Suprapubic skin (tissue), 4 donors: Measurements from ENCODE around the gene TRIM44. TPM values are rescaled to one million over a fixed set of nuclear protein-coding genes. Genes with fewer than 3 reads are reported as not detected.

Experiments
- DNase-seq, 2 donors: peaks; one replicate each; pipeline ENCODE4 v3.0.0-alpha.2; 2019; ENCODE audit warnings: low spot score in 2 of 2
- H3K27ac ChIP-seq: fragments of 200-600 bp; sonication (generic); one replicate; pipeline ENCODE4 v1.5.1; 2019
- H3K27me3 ChIP-seq: fragments of 200-600 bp; sonication (generic); one replicate; pipeline ENCODE4 v1.5.1; 2019
- H3K36me3 ChIP-seq: fragments of 200-600 bp; sonication (generic); one replicate; pipeline ENCODE4 v1.5.1; 2019
- H3K4me1 ChIP-seq: fragments of 200-600 bp; sonication (generic); one replicate; pipeline ENCODE4 v1.5.1; 2019
- H3K4me3 ChIP-seq: fragments of 200-600 bp; sonication (generic); one replicate; pipeline ENCODE4 v1.5.1; 2019; ENCODE audit warnings: mild to moderate bottlenecking
- H3K9me3 ChIP-seq: fragments of 200-600 bp; sonication (generic); one replicate; pipeline ENCODE4 v1.5.1; 2019
- EP300 ChIP-seq: sonication (generic); formaldehyde crosslinking; IDR thresholded peaks from one replicate; pipeline ENCODE4 v1.6.1; 2017; ENCODE audit warnings: antibody characterized with exemption
- POLR2A ChIP-seq, 2 donors: fragments of 450-650 bp; IDR thresholded peaks; one replicate each; pipeline ENCODE4 v1.6.1; 2017; ENCODE audit warnings: antibody characterized with exemption in 2 of 2, mild to moderate bottlenecking in 2 of 2, moderate library complexity in 2 of 2
- POLR2AphosphoS5 ChIP-seq, 3 donors: sonication (generic); formaldehyde crosslinking; IDR thresholded peaks; one replicate each; pipeline ENCODE4 v1.6.1; 2017; ENCODE audit warnings: antibody characterized with exemption in 3 of 3
- WGBS: methylation state at CpG from one replicate; pipeline ENCODE4 v1.1.5; 2018; 5-methylcytosine and 5-hydroxymethylcytosine counted together
- total RNA-seq, 4 donors: library from RNA; depleted of rRNA; stranded (reverse); fragments of >200 nt; gene quantifications; one replicate each; pipeline ENCODE4 v1.1.0, GENCODE V29; 2016
- TF ChIP-seq, protein P1 (sequence below), 2 donors: fragments of 200-600 bp in 1 of 2; fragments of 450-650 bp in 1 of 2; sonication (generic) in 1 of 2; IDR thresholded peaks; one replicate each; pipeline ENCODE4 v1.5.1; 2016 to 2019; ENCODE audit warnings: antibody characterized with exemption in 2 of 2, mild to moderate bottlenecking in 1 of 2, moderate library complexity in 1 of 2

Gene TRIM44
- total RNA-seq, 4 donors from 2014 or later, result 21.3 to 55.7 (median 31.3) TPM

GRCh38 chr11:35740061-35740799 lies 77.7 kb downstream of the TRIM44 start:
- Histone ChIP-seq H3K4me1 (no peaks in the 10 kb centered on the region), H3K9me3 (no peaks in the 10 kb centered on the region), H3K36me3 (peaks cover 21% of the 10 kb centered on the region), H3K27me3 (no peaks in the 10 kb centered on the region), H3K27ac (no peak overlapping the region), H3K4me3 (no peak overlapping the region)
- TF ChIP-seq POLR2AphosphoS5 (IDR thresholded peaks at IDR 0.05), result no peak
- TF ChIP-seq POLR2A (IDR thresholded peaks at IDR 0.05), result no peak
- TF ChIP-seq EP300, result no peak
- WGBS, result 88% methylated on average over 4 of the region's 4 CpGs
- no peak for DNase-seq

- no peak for TF ChIP-seq POLR2A (IDR thresholded peaks at IDR 0.05)
- no peak for TF ChIP-seq EP300
- no peaks in the 10 kb centered on the region for H3K27me3 ChIP-seq
- no peaks in the 10 kb centered on the region for H3K4me1 ChIP-seq
Observed at GRCh38 chr11:35742707-35743454, 80.3 kb downstream of the TRIM44 start.

DNA sequence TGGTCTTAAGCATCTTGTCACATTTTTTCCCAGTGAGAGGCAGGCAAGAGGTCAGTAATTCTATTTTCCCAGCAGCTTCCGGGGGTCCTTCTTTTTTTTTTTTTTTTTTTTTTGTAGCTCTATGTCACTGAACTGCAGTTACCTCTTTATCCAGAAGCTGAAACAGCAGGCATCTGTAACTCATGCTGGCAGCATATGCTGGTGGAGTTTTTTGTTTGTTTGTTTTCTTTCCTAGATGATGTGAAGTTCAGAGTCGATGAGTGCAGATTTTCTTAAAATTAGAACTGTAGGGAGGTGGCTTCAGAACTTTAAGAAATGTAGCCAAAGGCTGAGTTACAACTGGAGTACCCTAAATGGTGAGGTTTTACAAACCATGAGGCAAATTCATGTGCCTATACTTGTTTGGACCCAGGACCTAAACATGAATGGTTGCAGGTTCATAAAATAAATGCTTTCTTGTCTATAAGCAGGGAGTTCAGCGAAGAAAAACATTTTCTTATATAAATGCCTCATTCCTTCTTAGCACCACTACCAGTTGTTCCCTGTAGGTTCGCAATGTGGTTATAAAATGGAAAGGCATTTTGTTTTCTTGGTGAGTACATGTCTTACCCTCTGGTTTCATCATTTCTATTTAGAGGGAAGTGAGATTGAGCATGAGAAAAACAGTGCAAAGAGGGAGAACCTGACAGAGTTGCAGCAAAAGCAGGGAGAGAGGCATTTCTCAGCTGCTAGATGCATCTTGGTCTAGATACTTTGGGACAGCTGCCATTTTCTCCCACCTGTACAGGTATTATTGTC lies 84.0 kb downstream of the TRIM44 start:
- no peaks in the 10 kb centered on the region for H3K9me3 ChIP-seq
- H3K36me3 ChIP-seq, result no peaks in the 10 kb centered on the region
- H3K4me1 ChIP-seq, result peaks cover 4% of the 10 kb centered on the region
- no peaks in the 10 kb centered on the region for H3K27me3 ChIP-seq
- TF ChIP-seq EP300 (no peak), POLR2A (IDR thresholded peaks at IDR 0.05) (no peak), POLR2AphosphoS5 (IDR thresholded peaks at IDR 0.05) (no peak)
- TF ChIP-seq, protein P1, sequence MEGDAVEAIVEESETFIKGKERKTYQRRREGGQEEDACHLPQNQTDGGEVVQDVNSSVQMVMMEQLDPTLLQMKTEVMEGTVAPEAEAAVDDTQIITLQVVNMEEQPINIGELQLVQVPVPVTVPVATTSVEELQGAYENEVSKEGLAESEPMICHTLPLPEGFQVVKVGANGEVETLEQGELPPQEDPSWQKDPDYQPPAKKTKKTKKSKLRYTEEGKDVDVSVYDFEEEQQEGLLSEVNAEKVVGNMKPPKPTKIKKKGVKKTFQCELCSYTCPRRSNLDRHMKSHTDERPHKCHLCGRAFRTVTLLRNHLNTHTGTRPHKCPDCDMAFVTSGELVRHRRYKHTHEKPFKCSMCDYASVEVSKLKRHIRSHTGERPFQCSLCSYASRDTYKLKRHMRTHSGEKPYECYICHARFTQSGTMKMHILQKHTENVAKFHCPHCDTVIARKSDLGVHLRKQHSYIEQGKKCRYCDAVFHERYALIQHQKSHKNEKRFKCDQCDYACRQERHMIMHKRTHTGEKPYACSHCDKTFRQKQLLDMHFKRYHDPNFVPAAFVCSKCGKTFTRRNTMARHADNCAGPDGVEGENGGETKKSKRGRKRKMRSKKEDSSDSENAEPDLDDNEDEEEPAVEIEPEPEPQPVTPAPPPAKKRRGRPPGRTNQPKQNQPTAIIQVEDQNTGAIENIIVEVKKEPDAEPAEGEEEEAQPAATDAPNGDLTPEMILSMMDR (IDR thresholded peaks at IDR 0.05), result no peak
- no peak for DNase-seq
- no peak overlapping the region for H3K4me3 ChIP-seq
- H3K27ac ChIP-seq, result no peak overlapping the region
- 78% methylated on average over 4 of the region's 4 CpGs for WGBS

More at GRCh38 chr11:35742707-35743454, 80.3 kb downstream of the TRIM44 start:
- 94% methylated on average over 4 of the region's 4 CpGs for WGBS
- no peak for DNase-seq
- Histone ChIP-seq H3K9me3 (no peaks in the 10 kb centered on the region), H3K36me3 (peaks cover 6% of the 10 kb centered on the region), H3K27ac (no peak overlapping the region), H3K4me3 (no peak overlapping the region)

DNA sequence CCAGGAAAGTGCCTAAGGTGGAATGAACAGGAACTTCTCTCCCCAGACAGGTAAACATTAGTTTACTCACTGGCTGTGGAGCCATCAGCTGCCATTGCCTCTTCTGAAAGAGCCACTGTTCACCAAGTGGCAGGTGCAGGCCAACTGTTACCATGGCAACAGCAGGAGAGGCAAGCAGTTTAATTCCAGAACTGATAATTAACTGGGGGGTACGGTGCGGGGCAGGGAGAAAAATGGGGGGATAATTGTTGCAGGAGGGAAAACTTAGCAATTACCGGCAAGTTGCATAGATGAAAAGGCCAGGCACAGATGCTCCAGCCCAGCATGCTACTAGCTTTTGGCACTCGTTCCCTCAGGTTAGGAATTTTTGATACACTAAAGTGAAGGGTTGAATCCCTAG lies 85.1 kb downstream of the TRIM44 start:
- Histone ChIP-seq H3K9me3 (no peaks in the 10 kb centered on the region), H3K27ac (no peak overlapping the region), H3K4me1 (peaks cover 6% of the 10 kb centered on the region), H3K36me3 (no peaks in the 10 kb centered on the region), H3K4me3 (no peak overlapping the region), H3K27me3 (no peaks in the 10 kb centered on the region)
- no peak for DNase-seq
- 92% methylated on average over 4 of the region's 4 CpGs for WGBS
- TF ChIP-seq POLR2AphosphoS5 (IDR thresholded peaks at IDR 0.05) (no peak), EP300 (no peak), POLR2A (IDR thresholded peaks at IDR 0.05) (no peak)
- TF ChIP-seq, protein P1 (IDR thresholded peaks at IDR 0.05), result no peak

DNA sequence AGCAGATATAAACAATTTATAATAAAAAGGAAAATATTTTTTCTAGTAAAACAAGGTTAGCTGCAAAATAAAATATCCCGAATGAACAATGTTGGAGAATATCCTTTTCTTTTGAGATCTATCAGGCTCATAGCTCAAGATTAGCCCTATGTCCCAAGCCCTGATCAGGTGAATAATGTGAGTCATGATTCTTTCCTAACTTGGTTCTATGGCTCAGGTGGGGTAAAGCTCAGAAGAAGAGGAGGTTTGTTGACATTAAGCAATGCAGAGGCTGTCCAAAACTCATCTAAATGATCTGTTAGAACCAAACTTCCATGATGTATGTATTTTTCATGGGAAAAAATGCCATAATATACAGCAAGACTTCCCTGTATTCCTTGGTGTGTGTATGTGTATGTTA lies 86.1 kb downstream of the TRIM44 start:
- H3K27ac ChIP-seq, result no peak overlapping the region
- H3K27me3 ChIP-seq, result no peaks in the 10 kb centered on the region
- TF ChIP-seq POLR2A (IDR thresholded peaks at IDR 0.05) (no peak), EP300 (no peak), POLR2AphosphoS5 (IDR thresholded peaks at IDR 0.05) (no peak)
- TF ChIP-seq, protein P1 (IDR thresholded peaks at IDR 0.05), result no peak
- no peaks in the 10 kb centered on the region for H3K9me3 ChIP-seq
- H3K4me3 ChIP-seq, result no peak overlapping the region
- no peak for DNase-seq
- no peaks in the 10 kb centered on the region for H3K36me3 ChIP-seq
- H3K4me1 ChIP-seq, result peaks cover 6% of the 10 kb centered on the region
- 94% methylated on average over 1 of the region's 1 CpG for WGBS
